SK-N-MC (cell line): ENCODE data around the gene TTI1.

ENCODE experiments used
- DNase-seq: peaks from one replicate; pipeline ENCODE4 v3.0.0-alpha.2; 2011; ENCODE audit warnings: low read depth, low spot score
- H3K27ac ChIP-seq: fragments of 200-600 bp; sonication (generic); 2 replicates; pipeline ENCODE4 v1.5.1; 2016; ENCODE audit warnings: mixed run types
- H3K36me3 ChIP-seq: fragments of 200-600 bp; sonication (generic); 2 replicates; pipeline ENCODE4 v1.6.1; 2017; ENCODE audit warnings: antibody characterized with exemption, low read length, mixed read lengths; ENCODE audit not compliant: insufficient read depth
- H3K4me3 ChIP-seq: fragments of 200-600 bp; sonication (generic); 2 replicates; pipeline ENCODE4 v1.5.1; 2016
- H3K9ac ChIP-seq: fragments of 200-600 bp; sonication (generic); 2 replicates; pipeline ENCODE4 v1.8.0; 2017; ENCODE audit warnings: mixed run types, mixed read lengths; ENCODE audit not compliant: insufficient read length
- H3K9me3 ChIP-seq: fragments of 200-600 bp; sonication (generic); 2 replicates; pipeline ENCODE4 v1.6.1; 2017; ENCODE audit warnings: low read depth, mild to moderate bottlenecking, antibody characterized with exemption, low read length, moderate library complexity, mixed read lengths
- EZH2 ChIP-seq: fragments of 200-600 bp; sonication (generic); IDR thresholded peaks from one replicate; pipeline ENCODE4 v1.6.1; 2017; ENCODE audit warnings: antibody characterized with exemption
- FOXP2 ChIP-seq: optimal IDR thresholded peaks from 2 replicates; pipeline ENCODE3; 2011; ENCODE audit warnings: mild to moderate bottlenecking, moderate library complexity; ENCODE audit not compliant: insufficient read depth; ENCODE audit errors: extremely low read length, control extremely low read depth
- POLR2AphosphoS5 ChIP-seq: IDR thresholded peaks from 2 replicates; pipeline ENCODE4 v1.6.1; 2012; ENCODE audit warnings: mild to moderate bottlenecking, low read depth, low read length, borderline replicate concordance

TTI1 gene

DNA sequence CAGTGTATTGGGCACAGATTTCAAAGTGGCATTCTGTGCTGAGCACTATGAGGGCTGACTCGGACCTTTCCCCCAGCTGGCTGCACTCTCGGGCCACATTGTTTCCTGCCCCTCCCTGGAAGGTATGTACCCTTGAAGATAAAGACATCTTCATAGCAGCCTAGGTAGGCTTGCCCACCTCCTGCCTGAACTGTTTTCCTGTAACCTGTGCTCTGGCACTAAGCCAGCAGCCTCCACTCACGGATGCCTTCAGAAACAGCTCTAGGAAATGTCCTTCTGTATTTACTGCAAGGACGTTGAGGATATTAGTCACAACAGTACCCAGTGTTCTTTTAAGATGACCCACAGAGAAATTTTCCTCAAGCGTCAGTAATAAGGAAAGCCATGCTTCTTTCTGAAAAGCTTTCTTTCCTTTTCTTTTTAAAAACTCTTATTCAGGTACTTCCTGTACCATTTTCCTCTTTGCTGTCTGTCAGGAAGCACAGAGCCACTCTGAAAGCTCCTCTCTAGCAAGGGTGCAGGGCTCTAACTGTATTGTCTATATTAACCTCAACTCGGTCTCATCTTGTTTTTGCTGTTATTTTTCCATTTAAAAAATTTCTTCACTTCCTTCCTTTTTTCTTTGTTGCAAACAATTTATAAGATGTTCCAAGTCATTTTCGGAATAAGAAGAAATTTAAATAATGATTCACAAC is 43.5 kb downstream of the TTI1 start:
- no peak overlapping the region for H3K4me3 ChIP-seq
- DNase-seq = no peak
- H3K9ac ChIP-seq = no peak overlapping the region
- H3K36me3 ChIP-seq = peaks cover 46% of the 10 kb centered on the region
- no peak overlapping the region for H3K27ac ChIP-seq
- no peaks in the 10 kb centered on the region for H3K9me3 ChIP-seq
- TF ChIP-seq EZH2 = no peak

DNA sequence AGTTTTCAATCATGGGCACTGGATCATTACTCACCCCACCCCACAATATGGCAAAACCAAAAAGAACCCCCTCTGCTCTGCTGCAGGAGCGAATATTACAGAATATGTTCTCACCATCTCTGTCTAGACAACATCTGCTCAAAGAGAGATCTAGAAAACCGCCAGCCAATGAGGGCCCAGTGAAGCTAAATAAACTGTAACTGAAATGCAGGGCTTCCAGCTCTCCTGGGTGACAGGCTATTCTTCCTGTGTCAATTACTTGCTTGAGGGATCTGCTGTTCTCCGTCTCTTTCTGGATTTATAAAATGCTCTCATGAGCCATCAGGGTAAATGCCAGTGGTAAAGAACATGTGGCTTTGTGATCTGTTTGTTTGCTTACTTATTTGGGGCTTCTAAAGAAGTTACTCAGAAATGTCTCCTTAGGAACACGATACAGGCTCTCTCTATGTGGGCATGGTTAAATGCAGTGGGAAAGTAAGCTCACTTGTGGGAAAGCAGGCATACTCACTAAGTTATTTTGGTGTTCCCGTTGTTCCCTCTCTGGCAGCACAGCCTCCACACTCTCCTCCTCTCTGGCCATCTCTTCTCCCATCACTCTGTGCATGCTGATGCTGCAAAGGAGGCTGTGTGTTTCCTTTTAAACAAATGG is 44.8 kb downstream of the TTI1 start:
- DNase-seq = no peak
- Histone ChIP-seq H3K36me3 (peaks cover 39% of the 10 kb centered on the region), H3K9ac (no peak overlapping the region), H3K27ac (no peak overlapping the region), H3K9me3 (no peaks in the 10 kb centered on the region), H3K4me3 (no peak overlapping the region)
- no peak for TF ChIP-seq FOXP2
- TF ChIP-seq POLR2AphosphoS5 = no peak
- TF ChIP-seq EZH2 = no peak

DNA sequence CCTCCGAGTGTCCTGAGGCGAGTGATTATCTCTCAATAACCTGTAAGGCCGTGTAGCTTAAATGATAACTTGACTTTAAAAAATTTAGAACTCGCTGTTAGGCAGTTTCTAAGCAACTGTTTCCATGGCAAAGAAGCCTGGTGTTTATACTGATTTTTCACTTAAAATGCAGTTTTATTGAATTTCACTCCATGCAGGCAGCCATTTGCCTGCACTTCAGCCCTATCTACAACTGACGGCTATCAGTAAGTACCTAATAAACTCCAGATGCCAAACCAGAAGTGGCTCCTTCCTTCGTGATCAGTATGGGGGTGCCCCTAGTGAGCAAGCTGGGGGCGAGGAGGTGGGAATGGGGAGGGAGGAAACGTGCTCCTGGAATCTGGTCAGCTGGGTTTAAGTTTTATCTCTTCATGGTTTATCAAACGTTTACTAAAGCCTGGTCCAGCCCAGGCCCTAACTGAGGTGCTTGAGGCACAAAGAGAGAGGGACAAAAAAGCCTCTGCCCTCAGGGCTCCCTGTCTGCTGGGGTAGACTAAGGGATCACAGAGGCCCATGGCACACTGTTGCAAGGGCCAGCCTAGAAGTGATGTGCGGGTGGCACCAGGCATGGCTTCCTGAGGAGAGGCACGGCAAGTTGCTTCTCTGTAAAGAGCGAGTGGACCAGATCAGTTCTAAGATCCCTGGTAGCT is 45.5 kb downstream of the TTI1 start:
- no peaks in the 10 kb centered on the region for H3K9me3 ChIP-seq
- no peak overlapping the region for H3K9ac ChIP-seq
- no peak for DNase-seq
- no peak overlapping the region for H3K4me3 ChIP-seq
- H3K36me3 ChIP-seq = peaks cover 46% of the 10 kb centered on the region
- TF ChIP-seq EZH2 (no peak), FOXP2 (no peak), POLR2AphosphoS5 (no peak)
- no peak overlapping the region for H3K27ac ChIP-seq

DNA sequence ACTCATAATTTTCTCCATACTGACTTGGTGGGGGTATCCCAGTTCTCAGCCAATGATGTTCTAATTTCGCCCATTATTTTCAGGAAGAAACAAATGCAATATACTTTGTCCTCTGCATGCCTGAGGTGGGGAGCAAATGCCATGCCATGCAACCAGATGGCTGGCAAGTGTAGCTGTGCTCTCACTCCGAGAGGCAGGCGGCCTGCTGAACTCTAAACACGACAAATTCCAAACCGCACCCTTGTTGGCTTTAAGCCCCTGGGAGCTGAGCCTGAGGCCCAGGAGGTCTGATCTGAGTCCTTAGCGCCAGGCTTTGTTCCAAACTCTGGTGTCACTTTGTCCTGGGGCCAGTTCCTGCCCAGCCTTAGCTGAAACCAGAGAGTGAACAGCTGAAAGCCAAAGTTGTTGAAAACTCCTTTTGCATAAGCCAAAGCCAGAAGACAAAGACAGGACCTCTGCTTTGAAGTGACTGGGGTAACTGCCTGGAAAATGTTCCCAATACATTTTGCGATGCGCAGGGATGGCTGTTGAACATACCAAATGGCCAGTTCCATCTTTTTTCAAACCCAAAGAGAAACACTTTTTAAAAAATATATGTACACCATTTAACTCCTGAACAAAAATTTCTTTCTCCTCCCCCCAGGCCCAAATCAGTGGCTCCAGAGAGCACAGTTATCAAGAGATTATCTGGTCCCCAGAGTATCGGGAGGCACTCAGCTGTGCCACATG is 46.2 kb downstream of the TTI1 start:
- H3K9me3 ChIP-seq = no peaks in the 10 kb centered on the region
- no peak overlapping the region for H3K4me3 ChIP-seq
- TF ChIP-seq EZH2 = no peak
- TF ChIP-seq POLR2AphosphoS5 = no peak
- no peak for TF ChIP-seq FOXP2
- no peak for DNase-seq
- peaks cover 46% of the 10 kb centered on the region for H3K36me3 ChIP-seq
- H3K9ac ChIP-seq = no peak overlapping the region
- no peak overlapping the region; the same call in 1 of the 2 replicates for H3K27ac ChIP-seq

DNA sequence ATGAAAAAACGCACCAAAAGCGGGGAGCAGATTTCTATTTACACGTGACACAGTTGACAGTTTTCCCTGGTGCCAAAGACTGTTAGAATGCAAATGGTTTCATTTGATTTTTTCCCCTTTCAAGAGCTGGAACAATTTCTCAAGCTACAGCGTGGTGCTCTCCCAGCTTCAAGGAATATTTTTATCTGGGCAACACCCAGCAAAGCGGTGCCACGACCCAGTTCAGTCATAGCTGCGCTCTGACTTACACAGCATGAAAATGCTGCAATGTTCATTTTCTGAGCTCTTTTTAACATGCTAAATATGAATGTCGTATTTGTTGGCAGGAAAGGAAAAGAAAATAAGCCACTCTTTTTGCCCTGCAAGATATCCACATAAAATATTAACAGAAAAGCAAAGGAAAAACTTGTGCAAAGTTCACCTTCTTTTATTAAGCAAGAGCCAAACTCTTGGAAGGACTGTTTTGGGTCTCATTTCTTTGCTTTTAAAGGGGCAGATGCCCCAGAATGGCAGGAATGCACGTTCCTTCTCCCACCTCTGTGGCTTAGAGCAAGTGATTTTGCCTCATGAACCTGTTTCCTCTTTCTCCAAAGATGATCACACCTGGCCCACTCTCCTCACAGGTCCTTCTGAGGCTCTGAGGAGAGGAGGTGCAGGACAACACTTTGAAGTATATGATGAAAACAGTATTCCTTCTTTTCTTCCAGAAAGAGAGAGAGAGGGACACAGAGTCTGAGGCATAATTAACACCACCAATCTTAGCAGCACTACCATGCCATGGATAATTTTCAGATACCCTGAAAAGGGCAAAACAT is 47.0 kb downstream of the TTI1 start:
- H3K36me3 ChIP-seq = peaks cover 38% of the 10 kb centered on the region
- H3K4me3 ChIP-seq = no peak overlapping the region
- H3K27ac ChIP-seq = no peak overlapping the region

DNA sequence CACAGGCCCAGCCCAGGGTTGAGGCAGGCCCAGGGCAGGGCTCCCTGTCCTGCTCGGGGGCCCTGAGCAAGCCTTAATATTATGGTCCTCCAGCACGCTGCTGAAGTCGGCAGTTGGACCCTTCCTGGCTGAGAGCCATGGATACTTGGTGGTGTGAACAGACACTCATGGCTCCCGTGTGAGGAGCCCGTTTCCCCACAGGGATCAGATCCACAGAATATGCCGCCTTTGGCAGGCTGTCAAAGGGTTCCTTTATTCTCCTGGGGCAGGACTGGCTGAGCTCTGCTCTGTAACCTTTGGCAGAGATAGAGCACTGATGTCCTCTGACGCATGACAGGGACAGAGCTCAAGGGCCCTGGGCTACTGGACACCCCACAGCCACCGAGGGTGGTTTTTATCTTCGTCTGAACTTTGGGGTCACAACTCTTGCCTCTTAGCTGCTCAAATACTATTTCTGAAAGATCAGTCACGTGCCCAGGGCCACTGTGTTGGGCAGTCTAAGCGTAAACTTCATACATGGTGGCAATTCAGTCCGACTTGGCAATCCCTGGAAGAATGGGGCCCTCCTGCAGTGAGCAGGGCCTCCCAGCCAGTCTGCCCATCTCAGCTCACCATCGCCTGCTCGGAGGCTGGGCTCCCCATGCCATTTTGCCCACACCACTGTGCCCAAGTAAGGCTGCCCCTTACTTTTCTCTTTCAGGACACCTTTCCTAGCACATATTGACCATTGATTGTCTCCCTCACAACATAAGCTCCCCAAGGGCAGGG is 49.1 kb downstream of the TTI1 start:
- no peak overlapping the region for H3K4me3 ChIP-seq
- H3K9ac ChIP-seq = no peak overlapping the region
- no peak overlapping the region for H3K27ac ChIP-seq
- peaks cover 33% of the 10 kb centered on the region for H3K36me3 ChIP-seq
- no peak for TF ChIP-seq FOXP2
- no peak for TF ChIP-seq EZH2
- TF ChIP-seq POLR2AphosphoS5 = no peak
- H3K9me3 ChIP-seq = no peaks in the 10 kb centered on the region
- no peak for DNase-seq

More for the DNA sequence above, 47.0 kb downstream of the TTI1 start:
- no peak for DNase-seq
- Histone ChIP-seq H3K9ac (no peak overlapping the region), H3K9me3 (no peaks in the 10 kb centered on the region)
- TF ChIP-seq EZH2 (no peak), FOXP2 (no peak), POLR2AphosphoS5 (no peak)

DNA sequence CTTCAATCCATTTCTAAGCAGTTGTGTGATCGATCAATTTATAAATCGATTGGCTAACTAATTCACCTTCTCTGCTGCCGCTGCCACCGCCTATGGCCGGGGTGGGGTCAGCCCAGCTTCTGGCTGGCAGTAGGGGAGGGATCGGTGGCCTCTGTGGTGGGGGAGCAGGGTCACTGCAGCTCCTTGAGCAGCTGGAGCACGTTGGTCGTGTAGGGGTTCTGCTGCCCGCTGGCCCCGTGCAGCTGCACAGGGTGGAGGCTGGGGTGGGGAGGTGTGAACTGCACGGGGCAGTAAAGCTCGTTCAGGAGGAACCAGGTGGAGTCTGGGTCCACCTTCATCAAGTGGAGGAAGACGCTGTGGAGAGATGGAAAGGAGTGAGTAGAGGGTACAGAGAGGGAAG is 50.0 kb downstream of the TTI1 start:
- TF ChIP-seq POLR2AphosphoS5 = no peak
- Histone ChIP-seq H3K4me3 (no peak overlapping the region), H3K9ac (no peak overlapping the region), H3K9me3 (no peaks in the 10 kb centered on the region), H3K27ac (no peak overlapping the region), H3K36me3 (peaks cover 25% of the 10 kb centered on the region)
- no peak for DNase-seq
